HepG2 (cell line): ENCODE measurements around the gene MEA1. TPM values are rescaled to one million over a fixed set of nuclear protein-coding genes. Genes with fewer than 3 reads are reported as not detected.

Experiments
- ATF3 ChIP-seq: sonication (generic); formaldehyde crosslinking; IDR thresholded peaks from 2 replicates; pipeline ENCODE4 v1.4.0; 2020; ENCODE audit warnings: missing genetic modification reagents
- BHLHE40 ChIP-seq: IDR thresholded peaks from 2 replicates; pipeline ENCODE4 v1.6.1; 2011; ENCODE audit warnings: low read length, improper control_type of control experiment
- FOXO4 ChIP-seq: sonication (generic); formaldehyde crosslinking; conservative IDR thresholded peaks from 2 replicates; pipeline ENCODE4 v1.8.1; 2023; ENCODE audit warnings: missing genetic modification reagents
- HNRNPLL ChIP-seq: fragments of 200-400 bp; formaldehyde crosslinking; IDR thresholded peaks from 2 replicates; pipeline ENCODE4 v1.6.1; 2017; ENCODE audit warnings: mild to moderate bottlenecking, low read depth, low read length; ENCODE audit not compliant: poor library complexity, severe bottlenecking
- HOXA9 ChIP-seq: sonication (generic); formaldehyde crosslinking; IDR thresholded peaks from 2 replicates; pipeline ENCODE4 v1.8.1; 2022; ENCODE audit warnings: missing genetic modification reagents, mild to moderate bottlenecking, moderate library complexity, borderline replicate concordance
- IRF1 ChIP-seq: sonication (generic); formaldehyde crosslinking; IDR thresholded peaks from 2 replicates; pipeline ENCODE4 v1.4.0; 2020; ENCODE audit warnings: low read depth, mild to moderate bottlenecking, missing genetic modification reagents
- KAT7 ChIP-seq: IDR thresholded peaks from 2 replicates; pipeline ENCODE4 v1.6.1; 2018; ENCODE audit warnings: borderline replicate concordance, missing compliant biosample characterization
- KDM3A ChIP-seq: IDR thresholded peaks from 2 replicates; pipeline ENCODE4 v1.6.1; 2018; ENCODE audit warnings: low read depth, missing compliant biosample characterization
- KLF12 ChIP-seq: sonication (generic); formaldehyde crosslinking; IDR thresholded peaks from 2 replicates; pipeline ENCODE4 v1.4.0; 2020; ENCODE audit warnings: missing genetic modification reagents, borderline replicate concordance
- MATR3 ChIP-seq: sonication (generic); formaldehyde crosslinking; IDR thresholded peaks from 2 replicates; pipeline ENCODE4 v1.4.0; 2020; ENCODE audit warnings: missing genetic modification reagents
- NCOA2 ChIP-seq: sonication (generic); formaldehyde crosslinking; IDR thresholded peaks from 2 replicates; pipeline ENCODE4 v1.8.0; 2022; ENCODE audit warnings: inconsistent platforms
- NPAS2 ChIP-seq: sonication (generic); formaldehyde crosslinking; IDR thresholded peaks from 2 replicates; pipeline ENCODE4 v1.8.0; 2022; ENCODE audit warnings: mild to moderate bottlenecking, missing genetic modification reagents, borderline replicate concordance
- PBX2 ChIP-seq: IDR thresholded peaks from 2 replicates; pipeline ENCODE4 v1.6.1; 2016; ENCODE audit warnings: control low read depth
- SOX6 ChIP-seq, 2 experiments: fragments of 450-650 bp in 1 of 2; sonication (generic) in 1 of 2; formaldehyde crosslinking in 1 of 2; IDR thresholded peaks; 2 replicates each; pipeline versions ENCODE4 v1.4.0 to v1.6.1; 2017 to 2020; ENCODE audit warnings: antibody characterized with exemption in 1 of 2, mild to moderate bottlenecking in 1 of 2, missing genetic modification reagents in 1 of 2
- TEF ChIP-seq: sonication (generic); formaldehyde crosslinking; IDR thresholded peaks from 2 replicates; pipeline ENCODE4 v1.5.0; 2020; ENCODE audit warnings: missing genetic modification reagents
- ZBTB37 ChIP-seq: sonication (generic); formaldehyde crosslinking; IDR thresholded peaks from 2 replicates; pipeline ENCODE4 v1.4.0; 2020; ENCODE audit warnings: mild to moderate bottlenecking, missing genetic modification reagents
- ZBTB49 ChIP-seq: sonication (generic); formaldehyde crosslinking; IDR thresholded peaks from 2 replicates; pipeline ENCODE4 v1.4.0; 2020; ENCODE audit warnings: missing genetic modification reagents, borderline replicate concordance
- ZNF101 ChIP-seq: sonication (generic); formaldehyde crosslinking; IDR thresholded peaks from 2 replicates; pipeline ENCODE4 v1.4.0; 2020; ENCODE audit warnings: mild to moderate bottlenecking, low read depth, missing genetic modification reagents, borderline replicate concordance
- ZNF263 ChIP-seq: sonication (generic); formaldehyde crosslinking; IDR thresholded peaks from 2 replicates; pipeline ENCODE4 v1.4.0; 2020; ENCODE audit warnings: missing genetic modification reagents
- ZNF3 ChIP-seq: IDR thresholded peaks from 2 replicates; pipeline ENCODE4 v1.7.0; 2017; ENCODE audit warnings: inconsistent platforms
- polyA plus RNA-seq, 8 experiments: library from polyadenylated mRNA; depleted of rRNA in 3 of 8; stranded (reverse) in 7 of 8; unstranded in 1 of 8; fragments of >200 nt; fragmentation: Illumina TruSeq in 4 of 8; extraction: Trizol in 4 of 8; gene quantifications; 2 replicates each; pipeline versions ENCODE4 v1.2.1 to v1.2.3, GENCODE V29; 2011 to 2016; ENCODE audit warnings: low read depth in 4 of 8, missing spikeins in 1 of 8, mixed read lengths in 1 of 8; ENCODE audit not compliant: insufficient read depth in 1 of 8
- total RNA-seq, 5 experiments: library from RNA; depleted of rRNA; stranded (reverse); fragments of >200 nt; fragmentation: Illumina TruSeq; extraction: Trizol; gene quantifications; 2 replicates each; pipeline ENCODE4 v1.2.3, GENCODE V29; 2016; ENCODE audit warnings: low read depth in 1 of 5

Gene MEA1
- total and polyA plus RNA-seq, 2 of the 13 experiments (the other 11 are each of a cell fraction or from before 2014, with no cell fraction given) = 75.6 to 86.2 TPM

GRCh38 chr6:43060755-43061633 is 47.2 kb upstream of the MEA1 start (continued):
- no peak for TF ChIP-seq HNRNPLL
- no peak for TF ChIP-seq NCOA2
- TF ChIP-seq ZNF263 (CRISPR knock-in tag) = peak; percentile 97
- no peak for TF ChIP-seq SOX6 (IDR thresholded peaks at IDR 0.05)
- no peak for TF ChIP-seq SOX6 (CRISPR knock-in tag; IDR thresholded peaks at IDR 0.05)
- no peak for TF ChIP-seq TEF (CRISPR knock-in tag)
- TF ChIP-seq ZNF3 (CRISPR knock-in tag) = no peak
- no peak for TF ChIP-seq KAT7 (CRISPR knock-in tag)
- no peak for TF ChIP-seq BHLHE40
- no peak for TF ChIP-seq ZBTB37
- TF ChIP-seq ZNF101 (CRISPR knock-in tag) = no peak
- no peak for TF ChIP-seq IRF1 (CRISPR knock-in tag)
- no peak for TF ChIP-seq KLF12 (CRISPR knock-in tag)
- TF ChIP-seq PBX2 = no peak
- TF ChIP-seq HOXA9 (CRISPR knock-in tag) = no peak
- TF ChIP-seq NPAS2 = no peak
- TF ChIP-seq FOXO4 = no peak
- no peak for TF ChIP-seq KDM3A (CRISPR knock-in tag)
- peak; percentile 76; the same call in 1 of the 2 replicates for TF ChIP-seq ZBTB49 (CRISPR knock-in tag)
- no peak for TF ChIP-seq MATR3 (CRISPR knock-in tag)
- no peak for TF ChIP-seq ATF3
